ENCODE results near the gene RCOR1.

RCOR1 gene

DNA sequence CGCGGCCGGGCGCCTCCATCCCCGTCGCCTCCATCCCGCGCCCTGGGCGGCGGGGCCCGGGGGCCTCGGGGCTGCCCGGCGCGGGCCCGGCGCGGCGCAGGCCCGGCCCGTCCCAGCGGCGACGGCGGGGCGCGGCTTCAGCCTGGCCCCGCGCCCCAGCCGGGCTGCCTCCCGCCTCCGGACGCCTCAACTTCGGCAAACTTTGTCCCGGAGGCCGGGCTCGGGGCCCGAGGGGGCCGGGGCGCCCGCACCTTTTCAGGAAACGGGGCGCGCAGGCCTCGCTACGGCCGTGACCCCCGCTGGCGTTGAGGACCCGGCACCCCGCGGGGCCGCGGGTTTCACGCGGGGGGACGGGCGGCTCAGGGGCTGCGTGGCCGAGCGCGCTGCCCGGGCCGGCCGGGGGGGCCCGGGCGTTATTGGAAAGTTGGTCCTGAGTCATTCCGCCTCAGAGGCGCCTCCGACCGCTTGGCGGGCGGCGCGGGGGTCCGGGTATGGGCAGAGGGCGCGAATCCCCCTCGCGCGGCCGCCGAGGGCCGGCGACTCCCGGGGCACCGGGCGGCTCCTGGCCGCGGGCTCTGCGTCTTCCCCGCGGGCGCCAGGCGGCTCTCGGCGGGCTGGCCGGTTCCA is 185.4 kb downstream of the RCOR1 start:
- DNase-seq, result no peak

DNA sequence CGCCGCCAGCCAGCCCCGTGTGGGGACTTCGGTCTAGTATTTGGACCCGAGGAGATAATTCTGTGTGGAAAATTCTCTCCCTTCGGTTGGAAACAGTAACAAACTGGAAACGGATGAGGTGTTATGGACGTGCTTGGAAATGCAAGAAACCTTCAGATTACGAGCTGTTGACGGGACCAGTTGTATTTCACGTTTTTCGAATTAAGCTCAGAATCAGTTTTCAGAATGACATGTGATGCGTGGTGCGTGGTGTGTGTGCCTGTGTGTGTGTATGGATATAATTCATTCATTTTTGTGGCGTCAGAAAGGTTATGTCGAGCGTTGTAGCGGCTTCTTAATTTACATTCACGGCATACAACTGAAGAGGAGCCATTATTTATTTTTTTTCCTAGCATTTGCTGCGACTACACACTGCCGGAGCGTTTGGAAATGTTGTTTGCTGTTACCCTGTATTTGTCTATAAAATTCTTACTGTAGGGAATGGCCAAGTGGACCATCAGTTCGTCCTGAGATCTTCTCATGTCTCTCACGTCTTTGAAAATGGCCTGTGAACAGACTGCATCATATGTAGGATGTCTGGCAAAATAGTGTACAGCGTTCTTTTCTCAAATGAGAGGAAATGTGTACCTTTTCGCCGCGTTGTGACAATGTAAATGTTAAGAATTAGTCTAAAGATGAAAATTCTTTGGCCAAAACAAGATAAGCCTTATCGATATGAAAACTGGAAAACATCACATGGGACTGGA is 186.1 kb downstream of the RCOR1 start:
- peak in 2 of 5 experiments; percentile 5 to 73 for DNase-seq

DNA sequence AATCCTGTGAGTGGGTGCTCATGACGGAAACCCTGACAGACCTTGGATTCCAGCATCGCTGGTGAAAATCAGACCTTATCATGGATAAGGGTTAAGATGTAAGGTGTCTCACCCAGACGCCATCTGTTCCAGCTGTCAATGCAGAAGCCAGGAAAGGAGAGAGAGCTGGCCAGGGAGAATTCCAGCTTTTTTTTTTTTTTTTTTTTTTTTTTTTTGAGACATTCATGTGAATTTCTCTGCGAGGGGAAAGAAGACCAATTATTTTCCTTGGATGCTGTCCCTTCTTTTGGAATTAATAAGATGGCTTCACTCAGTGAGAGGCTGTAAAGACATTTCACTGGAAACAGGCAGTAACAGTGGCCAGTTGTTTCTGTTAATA is 186.6 kb downstream of the RCOR1 start:
- no peak for DNase-seq

- DNase-seq, result no peak
Measured at GRCh38 chr14:102779574-102780315, 187.3 kb downstream of the RCOR1 start.

Measured in T-helper 2 cell (primary cell).